Upper lobe of right lung (tissue), 1 donor: ENCODE data around the gene CNKSR1. TPM values are rescaled to one million over a fixed set of nuclear protein-coding genes. Genes with fewer than 3 reads are reported as not detected.

Experiments used
- ATAC-seq: fragments of 200-7000 bp; cut with Tn5 transposase; one replicate; pipeline ENCODE4 v1.9.1; 2020; ENCODE audit warnings: mild to moderate bottlenecking, moderate library complexity
- DNase-seq: peaks from one replicate; pipeline ENCODE4 v3.0.0-alpha.2; 2020
- H3K27ac ChIP-seq: fragments of 200-600 bp; one replicate; pipeline ENCODE4 v1.8.0; 2022
- H3K27me3 ChIP-seq: fragments of 200-600 bp; one replicate; pipeline ENCODE4 v1.8.0; 2022; ENCODE audit warnings: mild to moderate bottlenecking
- H3K36me3 ChIP-seq: fragments of 200-600 bp; one replicate; pipeline ENCODE4 v1.8.0; 2022
- H3K4me1 ChIP-seq: fragments of 200-600 bp; one replicate; pipeline ENCODE4 v1.8.0; 2022
- H3K4me3 ChIP-seq: fragments of 200-600 bp; one replicate; pipeline ENCODE4 v1.8.0; 2022; ENCODE audit warnings: mild to moderate bottlenecking
- H3K9me3 ChIP-seq: fragments of 200-600 bp; one replicate; pipeline ENCODE4 v1.8.0; 2022
- CTCF ChIP-seq: fragments of 200-600 bp; IDR thresholded peaks from one replicate; pipeline ENCODE4 v1.8.0; 2022; ENCODE audit warnings: antibody characterized with exemption
- intact Hi-C: fragments of 100-400 bp; cut with DNase I; formaldehyde crosslinking; loops from one replicate; pipeline ENCODE4 v1.11.0; 2022
- total RNA-seq: library from RNA; stranded (reverse); fragmentation: NEBNext Ultra II Directional; extraction: Animal tissue kit (Norgen Biotek cat#: 25700); gene quantifications from one replicate; pipeline ENCODE4 v1.2.1, GENCODE V29; 2021
- donor health status: DM: no; HTN: yes; CAD: no; lungs with severe emphysema.

Gene CNKSR1
- total RNA-seq, 1 donor from 2014 or later, result 21.6 TPM

- H3K27ac ChIP-seq, result no peak overlapping the region
- H3K36me3 ChIP-seq, result no peaks in the 10 kb centered on the region
- H3K4me3 ChIP-seq, result no peak overlapping the region
- no peaks in the 10 kb centered on the region for H3K27me3 ChIP-seq
- intact Hi-C loops, result no loop called here
- TF ChIP-seq CTCF, result no peak
- H3K4me1 ChIP-seq, result no peaks in the 10 kb centered on the region
- DNase-seq (no peak), ATAC-seq (no peak)
- no peaks in the 10 kb centered on the region for H3K9me3 ChIP-seq
Observed at GRCh38 chr1:26200413-26200812, 23.1 kb downstream of the CNKSR1 start.

- no peak overlapping the region for H3K27ac ChIP-seq
- no peak for DNase-seq
- no peaks in the 10 kb centered on the region for H3K9me3 ChIP-seq
- ATAC-seq, result no peak
- H3K36me3 ChIP-seq, result no peaks in the 10 kb centered on the region
- H3K4me1 ChIP-seq, result no peaks in the 10 kb centered on the region
- no peaks in the 10 kb centered on the region for H3K27me3 ChIP-seq
- no peak overlapping the region for H3K4me3 ChIP-seq
- no peak for TF ChIP-seq CTCF
- intact Hi-C loops, result no loop called here
Observed at GRCh38 chr1:26203642-26204318, 26.5 kb downstream of the CNKSR1 start.

- Histone ChIP-seq H3K4me3 (no peak overlapping the region), H3K9me3 (no peaks in the 10 kb centered on the region), H3K27ac (no peak overlapping the region), H3K27me3 (no peaks in the 10 kb centered on the region), H3K36me3 (no peaks in the 10 kb centered on the region), H3K4me1 (no peaks in the 10 kb centered on the region)
- no peak for ATAC-seq
- intact Hi-C loops, result no loop called here
- no peak for DNase-seq
- TF ChIP-seq CTCF, result no peak
Observed at GRCh38 chr1:26210147-26210870, 33.0 kb downstream of the CNKSR1 start.

- ATAC-seq (no peak), DNase-seq (no peak)
- intact Hi-C loops, result no loop called here
- Histone ChIP-seq H3K4me1 (no peaks in the 10 kb centered on the region), H3K27ac (no peak overlapping the region), H3K36me3 (no peaks in the 10 kb centered on the region), H3K4me3 (no peak overlapping the region), H3K9me3 (no peaks in the 10 kb centered on the region), H3K27me3 (no peaks in the 10 kb centered on the region)
- no peak for TF ChIP-seq CTCF
Observed at GRCh38 chr1:26212726-26213125, 35.4 kb downstream of the CNKSR1 start.

GRCh38 chr1:26213335-26213905, 36.1 kb downstream of the CNKSR1 start:
- no peaks in the 10 kb centered on the region for H3K4me1 ChIP-seq
- no peaks in the 10 kb centered on the region for H3K27me3 ChIP-seq
- H3K27ac ChIP-seq, result no peak overlapping the region
- DNase-seq, result no peak
- ATAC-seq, result no peak
- H3K36me3 ChIP-seq, result no peaks in the 10 kb centered on the region
- no peaks in the 10 kb centered on the region for H3K9me3 ChIP-seq
- no peak overlapping the region for H3K4me3 ChIP-seq
- intact Hi-C loops, result no loop called here
- no peak for TF ChIP-seq CTCF
